HEK293T (cell line): ENCODE measurements around the gene CLEC16A.

Experiments
- ARNT ChIP-seq: fragments of 450-650 bp; IDR thresholded peaks from 2 replicates; pipeline ENCODE4 v1.6.1; 2017; ENCODE audit warnings: mild to moderate bottlenecking
- CTBP1 ChIP-seq: fragments of 450-650 bp; IDR thresholded peaks from 2 replicates; pipeline ENCODE4 v1.6.1; 2016; ENCODE audit warnings: borderline replicate concordance
- ELF4 ChIP-seq: fragments of 450-650 bp; IDR thresholded peaks from 2 replicates; pipeline ENCODE4 v1.6.1; 2017; ENCODE audit warnings: antibody characterized with exemption
- FOXA1 ChIP-seq: fragments of 450-650 bp; IDR thresholded peaks from 2 replicates; pipeline ENCODE4 v1.6.1; 2016; ENCODE audit warnings: mild to moderate bottlenecking
- PKNOX1 ChIP-seq: fragments of 450-650 bp; IDR thresholded peaks from 2 replicates; pipeline ENCODE4 v1.6.1; 2016
- SP1 ChIP-seq: fragments of 450-650 bp; IDR thresholded peaks from 2 replicates; pipeline ENCODE4 v1.6.1; 2017
- SUZ12 ChIP-seq: fragments of 450-650 bp; IDR thresholded peaks from 2 replicates; pipeline ENCODE4 v1.6.1; 2016; ENCODE audit warnings: mild to moderate bottlenecking
- TARDBP ChIP-seq: fragments of 450-650 bp; IDR thresholded peaks from 2 replicates; pipeline ENCODE4 v1.6.1; 2016
- ZNF384 ChIP-seq: fragments of 450-650 bp; IDR thresholded peaks from 2 replicates; pipeline ENCODE4 v1.6.1; 2016

GRCh38 chr16:11029948-11030347, 85.6 kb downstream of the CLEC16A start:
- no peak for TF ChIP-seq TARDBP
- TF ChIP-seq SUZ12, result no peak
- TF ChIP-seq SP1, result no peak
- no peak for TF ChIP-seq ZNF384
- no peak for TF ChIP-seq CTBP1
- TF ChIP-seq FOXA1, result no peak
- no peak for TF ChIP-seq PKNOX1
- TF ChIP-seq ARNT, result no peak
- TF ChIP-seq ELF4, result no peak
